Trophoblast cell (in vitro differentiated cells and primary cell): ENCODE results near the gene C7orf25.

Source experiments
- DNase-seq, 2 donors: peaks; one replicate each; pipeline ENCODE4 v3.0.0-alpha.2; 2016
- H2AFZ ChIP-seq: 2 replicates; pipeline ENCODE4 v1.6.1; 2013; ENCODE audit warnings: low read length, moderate library complexity, mild to moderate bottlenecking; ENCODE audit not compliant: insufficient read depth, poor library complexity
- H2AK5ac ChIP-seq: 2 replicates; pipeline ENCODE4 v1.6.1; 2013; ENCODE audit warnings: mild to moderate bottlenecking, low read length
- H2BK120ac ChIP-seq: 2 replicates; pipeline ENCODE4 v1.6.1; 2013; ENCODE audit warnings: low read length, mild to moderate bottlenecking, moderate library complexity; ENCODE audit not compliant: insufficient read depth, poor library complexity
- H2BK12ac ChIP-seq: 2 replicates; pipeline ENCODE4 v1.6.1; 2013; ENCODE audit warnings: mild to moderate bottlenecking, low read length, moderate library complexity
- H2BK5ac ChIP-seq: 2 replicates; pipeline ENCODE4 v1.6.1; 2013; ENCODE audit warnings: low read length, low read depth, moderate library complexity, mild to moderate bottlenecking; ENCODE audit not compliant: poor library complexity
- H3K14ac ChIP-seq: 2 replicates; pipeline ENCODE4 v1.6.1; 2013; ENCODE audit warnings: mild to moderate bottlenecking, low read length
- H3K18ac ChIP-seq: 2 replicates; pipeline ENCODE4 v1.6.1; 2013; ENCODE audit warnings: mild to moderate bottlenecking, low read length
- H3K23ac ChIP-seq: 2 replicates; pipeline ENCODE4 v1.6.1; 2013; ENCODE audit warnings: low read length
- H3K27ac ChIP-seq: 2 replicates; pipeline ENCODE4 v1.5.1; 2013; ENCODE audit warnings: low read depth, mild to moderate bottlenecking, inconsistent platforms, low read length, moderate library complexity
- H3K27me3 ChIP-seq: 2 replicates; pipeline ENCODE4 v1.6.1; 2013; ENCODE audit warnings: inconsistent platforms, mild to moderate bottlenecking, low read length, moderate library complexity; ENCODE audit not compliant: insufficient read depth
- H3K36me3 ChIP-seq, 2 experiments: 1 replicate in 1 of 2; 2 replicates in 1 of 2; pipeline ENCODE4 v1.6.1; 2013; ENCODE audit warnings: low read length in 2 of 2, mild to moderate bottlenecking in 2 of 2, moderate library complexity in 1 of 2; ENCODE audit not compliant: insufficient read depth in 2 of 2, control insufficient read depth in 1 of 2
- H3K4ac ChIP-seq: 2 replicates; pipeline ENCODE4 v1.6.1; 2013; ENCODE audit warnings: low read depth, mild to moderate bottlenecking, low read length, moderate library complexity
- H3K4me1 ChIP-seq, 2 experiments: 1 replicate in 1 of 2; 2 replicates in 1 of 2; pipeline ENCODE4 v1.6.1; 2013; ENCODE audit warnings: low read length in 2 of 2, mild to moderate bottlenecking in 2 of 2, moderate library complexity in 1 of 2; ENCODE audit not compliant: insufficient read depth in 2 of 2, control insufficient read depth in 1 of 2
- H3K4me2 ChIP-seq: 2 replicates; pipeline ENCODE4 v1.6.1; 2013; ENCODE audit warnings: inconsistent platforms, mild to moderate bottlenecking, low read length, moderate library complexity
- H3K4me3 ChIP-seq: 2 replicates; pipeline ENCODE4 v1.5.1; 2013; ENCODE audit warnings: mild to moderate bottlenecking, low read depth, low read length, inconsistent platforms
- H3K79me1 ChIP-seq: one replicate; pipeline ENCODE4 v1.6.1; 2013; ENCODE audit warnings: low read length
- H3K79me2 ChIP-seq: 2 replicates; pipeline ENCODE4 v1.6.1; 2013; ENCODE audit warnings: low read length, mild to moderate bottlenecking; ENCODE audit not compliant: control insufficient read depth, insufficient read depth, poor library complexity
- H3K9ac ChIP-seq: 2 replicates; pipeline ENCODE4 v1.6.1; 2013; ENCODE audit warnings: mild to moderate bottlenecking, low read length
- H3K9me3 ChIP-seq: 2 replicates; pipeline ENCODE4 v1.6.1; 2013; ENCODE audit warnings: low read depth, mild to moderate bottlenecking, control low read depth, inconsistent platforms, low read length; ENCODE audit not compliant: insufficient read depth
- H4K12ac ChIP-seq: 2 replicates; pipeline ENCODE4 v1.6.1; 2013; ENCODE audit warnings: low read depth, mild to moderate bottlenecking, low read length, moderate library complexity
- H4K8ac ChIP-seq: 2 replicates; pipeline ENCODE4 v1.6.1; 2013; ENCODE audit warnings: low read depth, mild to moderate bottlenecking, low read length, moderate library complexity
- H4K91ac ChIP-seq: one replicate; pipeline ENCODE4 v1.6.1; 2013; ENCODE audit warnings: low read depth, mild to moderate bottlenecking, low read length, moderate library complexity
- WGBS: extraction: QIAGEN DNeasy Blood & Tissue Kit; methylation state at CpG from one replicate; pipeline ENCODE4 v1.1.7; 2013; ENCODE audit warnings: missing lambda C conversion rate; ENCODE audit not compliant: insufficient read length, insufficient coverage; ENCODE audit errors: extremely low coverage; 5-methylcytosine and 5-hydroxymethylcytosine counted together

C7orf25 gene

DNA sequence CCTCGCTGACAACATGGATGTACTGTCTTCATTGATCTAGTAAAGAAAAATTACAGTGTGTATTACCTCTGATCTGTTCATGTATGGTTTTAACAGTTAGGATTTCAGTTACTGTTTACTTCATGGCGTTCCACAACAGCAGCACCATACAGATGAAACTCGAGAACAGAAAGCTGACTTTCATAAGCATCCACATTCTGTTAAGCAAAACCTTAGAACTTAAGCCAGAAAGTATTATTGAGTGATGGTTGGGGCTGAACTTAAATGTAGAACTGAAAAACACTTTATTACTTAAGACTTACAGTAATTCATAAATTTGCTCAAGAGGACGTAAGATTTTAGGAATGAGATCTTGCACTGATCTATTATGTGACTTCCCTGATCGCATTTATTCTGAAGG, 24.0 kb upstream of the C7orf25 start:
- Histone ChIP-seq H3K36me3 (peaks cover 6 to 13% of the 10 kb centered on the region in 2 experiments), H3K23ac (no peak overlapping the region), H3K27me3 (no peaks in the 10 kb centered on the region), H3K79me1 (peaks cover 5% of the 10 kb centered on the region), H4K91ac (no peak overlapping the region), H2AFZ (no peak overlapping the region), H3K27ac (no peak overlapping the region), H3K14ac (no peak overlapping the region), H3K4me2 (no peak overlapping the region), H2BK120ac (no peak overlapping the region), H2BK12ac (no peak overlapping the region), H2AK5ac (no peak overlapping the region), H3K4me3 (no peak overlapping the region), H4K12ac (no peak overlapping the region), H3K18ac (no peak overlapping the region), H3K79me2 (peaks cover 7% of the 10 kb centered on the region), H2BK5ac (no peak overlapping the region), H3K4me1 (no peaks in the 10 kb centered on the region), H4K8ac (no peak overlapping the region), H3K9me3 (no peaks in the 10 kb centered on the region), H3K4ac (no peak overlapping the region), H3K9ac (no peak overlapping the region)
- no peak for DNase-seq
- no CpG with 5 or more reads among the region's 5 CpGs for WGBS

- no peak overlapping the region for H3K4me3 ChIP-seq
- no peak overlapping the region for H3K18ac ChIP-seq
- H3K4me1 ChIP-seq = no peaks in the 10 kb centered on the region
- H4K8ac ChIP-seq = no peak overlapping the region
- no peak overlapping the region for H2AK5ac ChIP-seq
- H3K23ac ChIP-seq = no peak overlapping the region
- no peak overlapping the region for H3K27ac ChIP-seq
- no peak overlapping the region for H3K14ac ChIP-seq
- H3K27me3 ChIP-seq = no peaks in the 10 kb centered on the region
- no peak for DNase-seq
- peaks cover 6 to 13% of the 10 kb centered on the region in 2 experiments for H3K36me3 ChIP-seq
- H2BK12ac ChIP-seq = no peak overlapping the region
- peaks cover 5% of the 10 kb centered on the region for H3K79me1 ChIP-seq
- H3K9ac ChIP-seq = no peak overlapping the region
- H3K9me3 ChIP-seq = no peaks in the 10 kb centered on the region
- no peak overlapping the region for H4K12ac ChIP-seq
- no peak overlapping the region for H2BK120ac ChIP-seq
- peaks cover 13% of the 10 kb centered on the region for H3K79me2 ChIP-seq
- no CpG with 5 or more reads among the region's 3 CpGs for WGBS
- H3K4ac ChIP-seq = no peak overlapping the region
- H2AFZ ChIP-seq = no peak overlapping the region
- no peak overlapping the region for H2BK5ac ChIP-seq
- no peak overlapping the region for H3K4me2 ChIP-seq
- no peak overlapping the region for H4K91ac ChIP-seq
Observed at GRCh38 chr7:42934291-42934690, 22.4 kb upstream of the C7orf25 start.

- Histone ChIP-seq H2BK12ac (no peak overlapping the region), H3K27ac (no peak overlapping the region), H3K4me3 (peak overlapping the region; percentile 94), H2AFZ (peak overlapping the region; percentile 27), H3K18ac (no peak overlapping the region), H4K12ac (peak overlapping the region; percentile 16), H2AK5ac (no peak overlapping the region), H3K79me1 (peaks cover 5% of the 10 kb centered on the region), H3K14ac (no peak overlapping the region), H4K91ac (no peak overlapping the region), H2BK5ac (no peak overlapping the region), H3K9ac (peak overlapping the region; percentile 99), H3K27me3 (no peaks in the 10 kb centered on the region), H3K4me2 (peak overlapping the region; percentile 90), H3K36me3 (peaks cover 0 to 11% of the 10 kb centered on the region in 2 experiments), H3K79me2 (peaks cover 13% of the 10 kb centered on the region), H3K9me3 (no peaks in the 10 kb centered on the region), H3K4me1 (no peaks in the 10 kb centered on the region), H3K4ac (peak overlapping the region; percentile 70), H2BK120ac (no peak overlapping the region), H3K23ac (no peak overlapping the region), H4K8ac (peak overlapping the region; percentile 89)
- peak in 1 of 2 donors; percentile 13 for DNase-seq
- no CpG with 5 or more reads among the region's 17 CpGs for WGBS
Observed at GRCh38 chr7:42932811-42933591, 21.1 kb upstream of the C7orf25 start.

DNA sequence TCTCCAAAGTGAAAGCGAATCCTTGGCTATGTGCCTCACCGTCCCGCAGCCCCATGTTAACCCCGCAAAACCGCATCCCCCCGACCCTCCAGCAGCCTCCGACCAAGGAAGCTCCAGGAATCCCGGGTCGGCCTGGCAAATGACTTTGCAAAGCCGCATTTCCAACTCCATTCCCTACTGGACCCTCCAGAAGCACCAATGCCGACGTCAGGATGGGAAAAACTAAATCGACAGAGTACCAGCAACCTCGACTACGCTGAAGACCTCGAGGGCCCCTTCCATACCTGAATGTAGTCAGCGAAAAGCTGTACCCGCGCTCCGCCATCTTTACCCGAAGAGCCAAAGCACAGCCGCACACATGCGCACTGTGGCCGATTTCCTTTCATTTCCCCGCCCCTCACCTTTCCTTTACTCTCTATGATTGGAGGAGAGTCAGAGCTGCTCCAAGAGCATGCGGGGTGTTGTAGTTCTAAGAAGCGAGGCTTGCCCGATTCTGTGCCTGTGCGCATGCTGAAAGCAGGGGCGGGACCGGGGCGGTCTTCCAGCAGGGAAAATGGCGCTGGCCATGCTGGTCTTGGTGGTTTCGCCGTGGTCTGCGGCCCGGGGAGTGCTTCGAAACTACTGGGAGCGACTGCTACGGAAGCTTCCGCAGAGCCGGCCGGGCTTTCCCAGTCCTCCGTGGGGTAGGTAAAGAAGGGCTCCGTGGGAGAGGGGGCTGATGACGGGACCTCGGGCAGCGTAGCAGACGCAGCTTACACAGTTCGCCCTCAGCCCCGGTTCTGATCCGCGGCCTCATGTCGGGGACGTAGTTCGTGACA, 20.2 kb upstream of the C7orf25 start, which contains the start of the genes MRPL32 and PSMA2:
MRPL32 (plus strand) TSS at position 543 of the 818 bp plus-strand sequence; CDS start at position 554, 11 bp downstream.
PSMA2 (minus strand) TSS at position 341 of the 818 bp plus-strand sequence; CDS start at position 325, 16 bp downstream.
- Histone ChIP-seq H3K36me3 (peaks cover 0 to 8% of the 10 kb centered on the region in 2 experiments), H2BK12ac (no peak within 1 kb of the TSS), H3K4me3 (peak within 1 kb of the TSS; percentile 94), H2BK5ac (peak within 1 kb of the TSS; percentile 34), H3K23ac (no peak within 1 kb of the TSS), H2AK5ac (no peak within 1 kb of the TSS), H3K79me2 (peaks cover 13% of the 10 kb centered on the region), H3K79me1 (peaks cover 5% of the 10 kb centered on the region), H3K27me3 (no peaks in the 10 kb centered on the region), H2BK120ac (peak within 1 kb of the TSS; percentile 38), H4K8ac (peak within 1 kb of the TSS; percentile 89), H2AFZ (peak within 1 kb of the TSS; percentile 82), H3K9ac (peak within 1 kb of the TSS; percentile 99), H3K18ac (peak within 1 kb of the TSS; percentile 67), H3K9me3 (no peaks in the 10 kb centered on the region), H3K14ac (peak within 1 kb of the TSS; percentile 77), H3K4me2 (peak within 1 kb of the TSS; percentile 91), H4K91ac (peak within 1 kb of the TSS; percentile 42), H4K12ac (peak within 1 kb of the TSS; percentile 85), H3K27ac (no peak within 1 kb of the TSS), H3K4me1 (no peaks in the 10 kb centered on the region), H3K4ac (peak within 1 kb of the TSS; percentile 92)
- DNase-seq = peak; percentile 99 to 100
- WGBS = no CpG with 5 or more reads among the region's 56 CpGs
